Occipital lobe (tissue), 2 donors: Measurements from ENCODE around the gene FBXO45. TPM values are rescaled to one million over a fixed set of nuclear protein-coding genes. Genes with fewer than 3 reads are reported as not detected.
"Not testable (repeated sequence)": the region's sequence is repeated elsewhere in the genome, so short reads cannot be mapped to it uniquely, and the experiment has no call there.

Source experiments
- DNase-seq: peaks from one replicate; lab custom pipeline; 2025; lab: John Stamatoyannopoulos, UW
- total RNA-seq: library from RNA; depleted of rRNA; stranded (reverse); fragments of >200 nt; gene quantifications from one replicate; pipeline ENCODE4 v1.2.3, GENCODE V29; 2014

Gene FBXO45
- total RNA-seq, 1 donor from 2014 or later = 50.5 TPM

DNA sequence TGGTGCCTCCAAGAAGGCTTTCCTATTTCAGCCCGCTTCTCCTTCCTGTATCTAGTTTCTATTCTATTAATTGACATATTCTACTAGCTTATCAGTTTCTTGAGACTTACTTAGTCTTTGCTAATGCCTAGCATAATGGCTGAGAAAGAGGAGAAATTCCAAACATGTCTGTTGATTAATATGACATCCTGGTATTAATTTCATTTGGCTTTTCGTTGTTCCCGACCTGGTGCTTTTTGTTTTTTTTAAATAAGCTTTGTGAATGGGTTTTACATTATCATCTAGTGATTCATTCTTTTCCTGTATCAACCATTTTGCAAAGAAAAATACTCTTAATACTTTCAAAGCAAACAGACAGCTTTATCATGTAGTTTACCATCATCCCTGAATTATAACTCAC is 13.2 kb upstream of the FBXO45 start:
- no peak for DNase-seq

DNA sequence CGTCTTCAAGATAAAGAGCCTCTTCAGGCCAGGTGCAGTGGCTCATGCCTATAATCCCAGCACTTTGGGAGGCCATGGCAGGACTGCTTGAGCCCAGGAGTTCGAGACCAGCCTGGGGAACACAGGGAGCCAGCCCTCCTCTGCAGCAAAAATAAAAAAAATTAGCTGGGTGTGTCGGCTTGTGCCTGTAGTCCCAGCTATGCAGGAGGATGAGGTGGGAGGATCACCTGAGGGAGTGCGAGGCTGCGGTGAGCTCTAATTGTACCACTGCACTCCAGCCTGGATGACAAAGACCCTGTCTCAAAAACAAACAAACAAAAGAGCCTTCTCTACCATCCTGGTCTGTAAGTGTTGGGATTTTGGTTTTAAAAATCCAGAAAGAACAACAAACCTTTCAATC is 11.2 kb upstream of the FBXO45 start:
- DNase-seq = no peak

DNA sequence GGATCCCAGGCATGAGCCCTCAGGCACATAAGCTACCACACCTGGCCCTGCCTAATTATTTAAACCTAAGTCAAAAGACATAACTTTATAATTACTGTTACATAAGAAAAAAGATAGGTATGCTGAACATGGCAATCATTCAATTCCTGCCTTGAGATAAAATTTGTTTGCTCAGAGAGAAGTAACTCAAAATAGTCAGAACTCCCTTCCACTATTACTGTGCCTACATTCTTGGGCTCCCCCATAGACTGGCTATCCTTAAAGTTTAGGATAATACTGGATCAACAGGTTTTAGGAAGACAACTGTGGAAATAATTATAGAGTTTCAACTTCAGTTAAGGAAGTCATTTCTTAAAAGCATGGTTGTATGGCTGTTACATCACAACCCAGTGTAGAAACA is 10.0 kb upstream of the FBXO45 start:
- no peak for DNase-seq

DNA sequence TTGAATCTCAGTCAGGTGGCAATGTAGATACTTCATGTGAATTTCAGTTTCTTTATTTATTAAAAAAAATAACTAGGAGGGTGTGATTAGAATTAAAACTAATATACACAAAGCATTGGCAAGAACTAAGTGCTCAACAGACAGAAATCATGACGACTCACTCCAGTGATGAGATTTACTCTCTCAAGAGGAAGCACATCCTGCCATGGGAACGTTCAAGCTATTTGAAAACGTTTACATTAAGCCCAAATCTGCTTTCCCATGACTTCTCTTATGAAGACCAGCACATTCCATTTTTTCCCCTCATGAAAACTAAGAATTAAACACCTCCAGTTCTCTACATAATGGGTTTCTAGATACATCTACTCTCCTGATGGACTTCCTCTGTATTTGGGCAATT is 8.6 kb upstream of the FBXO45 start:
- no peak for DNase-seq

DNA sequence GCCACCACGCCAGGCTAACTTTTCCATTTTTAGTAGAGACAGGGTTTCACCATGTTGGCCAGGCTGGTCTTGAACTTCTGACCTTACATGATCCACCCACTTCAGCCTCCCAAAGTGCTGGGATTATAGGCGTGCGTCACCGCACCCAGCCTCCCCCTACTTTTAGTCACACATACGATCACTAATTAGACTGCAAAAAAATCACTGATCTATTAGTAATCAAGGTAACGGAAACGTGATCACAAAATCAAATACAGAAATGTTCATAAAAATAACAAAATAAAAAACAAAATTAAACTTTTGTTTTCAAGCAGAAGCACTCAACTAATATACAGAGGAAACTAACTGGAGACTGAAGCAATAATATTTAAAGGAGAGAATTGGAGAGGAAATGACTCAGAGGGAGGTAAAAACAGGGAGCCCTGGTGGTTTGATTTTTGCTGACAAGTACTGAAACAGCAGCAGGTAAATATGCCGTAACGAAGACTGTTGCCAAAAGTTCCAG is 4.7 kb upstream of the FBXO45 start:
- no peak for DNase-seq

DNA sequence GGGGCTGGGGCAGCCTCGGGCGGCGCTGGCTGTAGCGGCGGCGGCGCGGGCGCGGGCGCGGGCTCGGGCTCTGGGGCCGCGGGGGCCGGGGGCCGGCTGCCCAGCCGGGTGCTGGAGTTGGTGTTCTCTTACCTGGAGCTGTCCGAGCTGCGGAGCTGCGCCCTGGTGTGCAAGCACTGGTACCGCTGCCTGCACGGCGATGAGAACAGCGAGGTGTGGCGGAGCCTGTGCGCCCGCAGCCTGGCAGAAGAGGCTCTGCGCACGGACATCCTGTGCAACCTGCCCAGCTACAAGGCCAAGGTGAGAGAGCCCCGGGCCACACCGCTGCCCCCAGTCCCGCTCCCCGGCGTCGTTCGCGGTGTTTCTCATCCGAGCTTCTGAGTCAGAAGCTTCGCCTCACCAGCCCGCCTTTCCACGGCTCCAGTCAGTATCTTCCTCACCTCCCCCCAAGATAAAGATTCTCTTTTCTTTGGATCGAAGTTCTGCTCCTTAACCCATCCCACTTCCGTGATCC is 600 bp downstream of the FBXO45 start:
- no peak for DNase-seq

DNA sequence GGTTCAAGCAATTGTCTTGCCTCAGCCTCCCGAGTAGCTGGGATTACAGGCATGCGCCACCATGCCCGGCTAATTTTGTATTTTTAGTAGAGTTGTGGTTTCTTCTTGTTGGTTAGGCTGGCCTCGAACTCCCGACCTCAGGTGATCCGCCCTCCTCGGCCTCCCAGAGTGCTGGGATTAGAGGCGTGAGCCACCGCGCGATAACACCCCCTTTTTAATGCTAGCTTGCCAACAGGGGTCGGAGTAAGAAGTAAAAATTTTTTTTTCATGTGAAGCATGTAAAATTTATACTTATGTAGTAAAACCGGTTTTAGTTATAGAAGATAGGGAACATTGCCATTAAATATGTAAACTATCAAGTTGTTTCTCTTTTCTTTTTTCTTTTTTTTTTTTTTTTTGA is 1.9 kb downstream of the FBXO45 start:
- not testable (repeated sequence) for DNase-seq

DNA sequence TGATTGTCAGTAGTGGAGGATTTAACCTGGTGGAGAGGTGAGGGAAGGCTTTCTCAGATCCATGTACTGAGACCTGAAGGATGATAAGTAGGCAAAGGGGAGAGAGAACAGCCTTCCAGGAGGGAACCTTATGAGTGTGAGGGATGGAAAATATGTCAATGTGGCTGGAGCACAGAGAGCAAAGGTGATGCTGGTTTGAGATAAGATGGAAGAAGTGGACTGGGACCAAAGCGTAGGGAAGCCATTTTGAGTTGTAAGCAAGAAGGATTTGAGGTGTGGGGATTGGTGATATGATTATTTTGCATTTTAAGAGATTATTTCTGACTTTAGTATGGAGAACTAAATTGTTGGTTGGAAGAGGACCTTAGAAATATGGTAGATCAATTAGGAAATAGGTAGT is 3.9 kb downstream of the FBXO45 start:
- DNase-seq = no peak

DNA sequence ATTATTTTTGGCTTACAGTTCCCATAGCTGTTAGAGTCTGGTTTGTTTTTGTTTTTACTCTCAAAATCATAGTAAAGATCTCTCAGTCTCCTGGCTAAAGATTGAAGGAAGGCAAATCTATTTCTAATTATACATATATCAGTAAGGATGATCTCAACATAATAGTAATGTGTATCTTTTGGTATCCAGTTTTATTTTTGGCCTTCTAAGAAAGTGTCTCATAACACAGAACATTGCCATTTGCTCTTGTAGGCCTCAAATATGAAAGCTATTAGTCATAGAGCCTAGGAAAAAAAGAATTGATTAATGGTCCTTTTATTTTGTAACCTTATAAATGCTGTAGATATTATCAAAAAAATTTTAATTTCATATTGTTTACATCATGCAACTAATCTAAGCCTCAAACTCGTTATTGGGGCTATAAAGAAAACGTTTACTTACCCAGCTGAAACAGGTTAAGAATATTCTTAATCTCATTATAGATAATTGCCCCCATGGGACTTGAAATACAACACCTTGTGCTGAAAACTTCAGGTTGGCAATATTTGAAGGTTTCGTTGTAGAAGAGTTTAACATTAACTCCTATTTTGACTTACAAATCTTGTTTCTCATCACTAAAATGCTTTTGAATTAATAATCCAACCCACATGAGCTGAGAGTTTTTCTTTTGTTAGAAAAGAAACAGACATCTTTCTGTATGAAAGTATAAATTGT is 16.7 kb downstream of the FBXO45 start:
- DNase-seq = no peak

DNA sequence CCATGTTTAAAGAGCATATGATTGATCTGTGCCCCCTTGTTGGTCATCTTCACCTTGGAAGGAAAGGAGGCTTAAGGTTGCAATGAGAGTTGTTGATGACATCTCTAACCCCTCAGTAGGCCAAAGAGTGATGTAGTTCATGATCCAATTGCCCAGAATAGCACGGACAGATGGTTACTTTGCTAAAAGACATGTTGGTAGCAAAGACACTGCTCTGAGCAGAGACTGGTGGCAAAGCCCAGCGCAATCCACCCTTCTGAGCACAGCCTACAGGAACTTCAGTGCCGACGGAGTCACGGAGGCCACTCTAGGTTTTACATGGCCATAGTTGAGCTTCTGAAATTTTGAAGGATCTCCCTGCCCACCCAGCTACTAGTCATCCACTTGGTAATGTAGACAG is 21.8 kb downstream of the FBXO45 start:
- DNase-seq = no peak

DNA sequence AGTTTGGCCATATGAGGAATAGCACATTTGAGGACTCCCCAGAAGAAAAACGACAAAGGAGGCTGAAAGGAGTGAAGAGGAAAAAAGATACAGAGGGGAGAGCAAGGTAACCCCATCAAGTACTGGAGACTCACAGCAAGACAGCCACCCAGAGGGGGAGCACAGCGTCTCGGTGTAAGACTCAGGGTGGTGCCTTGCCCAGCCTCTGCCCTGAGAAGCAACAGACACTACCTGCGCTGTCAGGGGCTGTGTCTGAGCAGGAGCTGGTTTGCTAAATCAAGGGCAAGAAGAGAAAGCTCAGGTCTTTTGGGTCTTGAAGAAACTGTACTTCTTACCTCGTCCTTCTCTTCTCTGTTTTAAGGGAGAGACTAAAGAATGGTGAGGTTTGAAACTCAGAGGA is 27.9 kb downstream of the FBXO45 start:
- no peak for DNase-seq

DNA sequence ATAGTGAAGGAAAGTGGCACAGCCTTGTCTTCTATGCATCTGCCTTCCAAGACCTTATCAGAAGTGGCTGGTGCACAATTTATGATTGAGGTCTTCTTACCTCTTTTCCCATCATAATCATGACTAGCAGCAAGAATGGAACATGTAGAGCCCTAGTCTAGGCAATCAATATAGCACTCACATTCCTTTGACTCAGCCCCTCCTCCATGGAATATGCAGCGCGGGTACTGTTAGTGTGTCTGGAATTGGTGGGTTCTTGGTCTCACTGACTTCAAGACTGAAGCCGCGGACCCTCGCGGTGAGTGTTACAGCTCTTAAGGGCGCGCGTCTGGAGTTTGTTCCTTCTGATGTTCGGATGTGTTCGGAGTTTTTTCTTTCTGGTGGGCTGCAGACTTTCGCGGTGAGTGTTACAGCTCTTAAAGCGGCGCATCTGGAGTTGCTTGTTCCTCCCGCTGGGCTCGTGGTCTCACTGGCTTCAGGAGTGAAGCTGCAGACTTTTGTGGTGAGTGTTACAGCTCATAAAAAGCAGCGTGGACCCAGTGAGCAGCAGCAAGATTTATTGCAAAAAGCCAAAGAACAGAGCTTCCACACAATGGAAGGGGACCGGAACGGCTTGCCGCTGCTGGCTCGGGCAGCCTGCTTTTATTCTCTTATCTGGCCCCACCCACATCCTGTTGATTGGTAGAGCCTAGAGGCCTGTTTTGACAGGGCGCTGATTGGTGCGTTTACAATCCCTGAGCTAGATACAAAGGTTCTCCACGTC is 29.7 kb downstream of the FBXO45 start:
- not testable (repeated sequence) for DNase-seq

DNA sequence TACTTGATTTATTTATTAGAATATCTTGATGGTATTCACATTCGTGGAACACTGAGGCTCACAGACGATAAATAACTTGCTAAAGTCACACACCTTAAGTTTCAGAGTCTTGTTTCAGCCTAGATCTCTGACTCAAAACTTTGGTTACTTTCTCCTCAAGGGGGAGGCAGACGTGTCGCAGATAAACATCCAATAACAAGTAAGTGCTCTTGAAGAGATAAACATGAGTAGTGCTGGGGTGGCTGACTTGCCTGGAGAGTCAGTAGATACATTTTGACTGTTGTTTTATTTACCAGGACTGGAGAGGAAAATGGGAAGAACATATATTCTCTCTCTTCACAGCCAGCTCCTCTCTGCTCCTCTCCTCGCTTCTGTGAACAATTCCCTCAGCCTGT is 31.3 kb downstream of the FBXO45 start:
- no peak for DNase-seq

DNA sequence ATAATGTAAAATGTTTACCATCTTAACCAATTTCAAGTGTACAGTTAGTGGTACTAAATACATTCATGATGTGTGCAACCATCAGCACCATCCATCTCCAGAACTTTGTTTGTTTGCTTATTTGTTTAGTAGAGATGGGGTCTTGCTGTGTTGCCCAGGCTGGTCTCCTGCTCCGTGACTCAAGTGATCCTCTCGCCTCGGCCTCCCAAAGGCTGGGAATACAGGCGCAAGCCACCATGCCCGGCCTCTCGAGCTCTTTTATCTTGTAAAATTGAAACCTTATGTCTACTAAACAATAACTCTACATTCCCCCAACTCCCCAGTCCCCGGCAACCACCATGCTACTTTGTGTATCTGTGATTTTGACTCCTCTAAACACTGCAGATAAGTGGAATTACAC is 31.9 kb downstream of the FBXO45 start:
- no peak for DNase-seq

DNA sequence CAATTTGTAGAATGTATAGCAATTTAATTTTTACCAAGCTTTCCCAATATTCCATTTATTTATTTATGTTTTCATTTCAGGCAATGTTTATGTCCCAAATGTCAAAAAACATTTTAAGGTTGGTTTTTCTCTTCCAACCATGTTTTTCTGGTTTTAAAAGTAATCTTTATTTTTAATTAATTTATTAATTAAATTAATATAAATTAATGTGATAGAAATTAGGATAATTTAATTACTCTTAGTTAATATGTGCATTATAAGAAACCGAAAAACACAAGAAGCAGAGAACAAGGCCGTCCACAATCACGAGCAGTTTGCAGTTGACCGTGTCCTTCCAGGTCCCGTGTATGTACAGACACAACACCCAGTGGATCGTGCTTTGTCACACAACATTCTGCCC is 34.2 kb downstream of the FBXO45 start:
- DNase-seq = no peak

DNA sequence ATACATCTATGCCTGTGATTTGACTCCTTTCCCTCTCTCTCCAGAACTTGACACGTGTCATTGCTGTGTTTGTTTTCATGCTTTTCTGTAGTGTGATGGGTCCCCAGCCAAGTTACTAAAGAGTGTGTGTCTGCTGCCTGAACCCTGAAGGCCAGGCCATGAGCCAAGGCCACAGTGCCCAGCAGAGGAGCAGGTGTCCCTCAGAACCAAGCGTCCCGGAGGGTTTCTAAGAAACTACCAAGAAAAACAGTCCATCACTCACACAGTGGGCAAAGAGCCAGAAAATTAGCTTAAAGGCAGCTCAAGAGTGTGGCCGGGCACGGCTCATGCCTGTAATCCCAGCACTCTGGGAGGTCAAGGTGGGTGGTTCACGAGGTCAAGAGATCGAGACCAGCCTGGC is 35.2 kb downstream of the FBXO45 start:
- DNase-seq = no peak

DNA sequence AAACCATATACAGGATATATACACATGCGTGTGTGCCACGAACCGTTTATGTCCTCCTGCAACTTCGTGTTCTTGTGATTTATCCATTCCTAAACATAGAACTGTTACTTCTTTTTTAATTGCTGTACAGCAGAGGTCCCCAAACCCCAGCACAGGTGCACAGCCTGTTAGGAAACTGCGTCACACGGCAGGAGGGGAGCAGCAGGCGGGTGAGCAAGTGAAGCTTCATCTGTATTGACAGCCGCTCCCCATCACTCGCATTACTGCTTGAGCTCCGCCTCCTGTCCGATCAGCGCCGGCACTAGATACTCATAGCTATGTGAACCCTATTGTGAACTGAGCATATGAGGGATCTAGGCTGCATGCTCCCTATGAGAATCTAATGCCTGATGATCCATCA is 36.1 kb downstream of the FBXO45 start:
- DNase-seq = no peak

DNA sequence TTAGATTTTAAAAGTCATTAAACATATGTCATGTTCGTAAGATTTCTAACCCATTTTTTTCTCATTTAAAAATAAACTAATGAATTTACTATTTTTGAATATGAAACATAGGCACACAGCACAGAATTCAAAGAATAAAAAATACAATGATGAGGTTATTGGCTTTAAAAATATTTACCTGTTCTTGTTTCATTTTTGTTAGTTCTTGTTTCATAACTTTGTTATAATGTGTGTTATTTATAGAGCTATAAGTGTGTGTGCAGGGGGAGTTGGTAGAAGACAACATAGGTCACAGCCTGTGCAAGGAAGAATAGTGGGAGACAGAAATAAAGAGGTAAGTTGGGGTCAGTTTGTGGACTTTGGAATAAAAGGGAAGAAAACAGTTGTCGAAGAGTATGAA is 40.2 kb downstream of the FBXO45 start:
- DNase-seq = no peak

DNA sequence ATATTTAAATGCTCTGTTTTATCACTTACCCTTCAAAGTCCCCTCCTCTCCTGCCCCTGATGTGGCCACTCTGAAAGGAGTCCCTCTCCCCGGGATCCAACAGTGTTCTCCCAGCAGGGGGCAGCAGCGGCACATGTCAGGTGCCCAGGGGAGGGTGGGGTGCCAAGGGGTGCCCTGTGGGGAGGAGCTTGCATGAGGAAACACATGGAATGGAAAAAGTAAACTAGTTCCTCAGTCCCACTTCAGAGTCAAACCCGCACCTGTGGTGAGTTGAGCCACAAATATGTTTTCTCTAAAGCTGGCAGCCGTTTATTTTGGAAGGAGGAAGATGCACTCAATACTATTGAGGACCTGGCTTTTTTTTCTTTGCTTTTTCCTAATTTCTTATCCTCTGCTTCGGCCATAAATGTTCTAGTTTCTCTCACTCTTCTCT is 40.9 kb downstream of the FBXO45 start:
- peak; percentile 68 for DNase-seq

DNA sequence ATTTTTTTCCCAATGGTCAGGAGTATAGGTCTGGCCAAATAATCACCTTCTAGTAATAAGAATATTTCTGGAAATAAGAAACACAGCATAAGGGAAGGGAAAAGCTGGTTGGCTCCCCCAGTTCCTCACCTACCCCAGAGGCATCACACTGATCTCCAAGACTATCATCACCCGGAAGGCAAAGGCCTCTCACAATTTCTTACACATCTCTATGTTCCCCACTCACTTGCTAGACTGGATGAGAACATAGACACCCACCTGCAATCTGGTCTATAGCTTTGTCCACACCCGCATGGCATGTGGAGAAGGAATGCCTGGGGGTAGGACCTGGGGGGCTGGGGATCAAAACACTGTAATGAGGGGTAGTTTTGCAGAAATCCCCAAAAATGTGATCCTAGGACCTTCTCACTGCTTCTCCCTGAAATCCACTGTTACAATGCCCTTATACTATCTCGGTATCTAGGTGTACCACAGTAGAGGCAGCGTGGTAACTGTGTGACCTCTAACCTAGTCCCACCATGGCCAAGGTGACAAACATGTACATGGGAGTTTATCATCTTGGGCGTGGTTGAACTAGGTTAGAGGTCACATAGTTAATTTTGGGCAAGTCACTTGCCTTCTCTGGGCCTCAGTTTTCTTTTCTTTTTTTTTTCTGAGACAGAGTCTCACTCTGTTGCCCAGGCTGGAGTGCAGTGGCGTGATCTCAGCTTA is 41.5 kb downstream of the FBXO45 start:
- DNase-seq = no peak

DNA sequence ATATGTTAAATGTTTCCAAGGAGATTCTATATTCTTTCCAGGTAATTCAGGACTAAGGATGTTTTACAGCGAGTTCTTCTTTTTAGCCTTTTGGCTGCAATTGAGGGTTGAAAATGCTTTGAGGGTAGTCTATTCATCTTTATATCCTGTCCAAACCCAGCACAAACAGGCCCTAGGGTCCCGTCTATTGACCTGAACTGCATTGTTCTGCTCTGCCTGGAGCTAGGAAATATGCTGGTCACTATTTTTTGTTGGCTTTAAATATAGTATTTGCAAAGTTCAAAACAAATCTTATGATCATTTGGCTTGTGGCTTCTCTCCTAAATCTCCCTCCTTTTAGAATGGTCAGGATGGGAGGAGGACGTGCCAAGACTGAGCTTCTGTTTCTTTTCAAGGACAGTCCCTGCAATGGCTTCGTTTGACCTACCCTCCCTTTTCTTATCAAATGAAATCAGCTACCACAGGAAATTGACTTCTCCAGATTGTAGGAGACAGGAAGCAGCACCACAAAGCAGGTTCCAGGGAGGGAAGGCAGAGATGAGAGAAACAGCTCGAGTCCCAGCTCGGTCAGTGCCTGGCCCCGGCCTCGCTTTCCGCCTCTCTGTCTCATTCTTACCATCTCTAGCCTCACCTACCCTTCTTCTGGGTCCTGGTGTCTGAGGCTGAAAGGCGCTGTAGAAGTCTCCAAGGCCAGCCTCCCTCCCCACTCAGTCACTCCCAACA is 43.5 kb downstream of the FBXO45 start:
- no peak for DNase-seq
